ENCODE measurements around the gene MAPK4.

Gene MAPK4

DNA sequence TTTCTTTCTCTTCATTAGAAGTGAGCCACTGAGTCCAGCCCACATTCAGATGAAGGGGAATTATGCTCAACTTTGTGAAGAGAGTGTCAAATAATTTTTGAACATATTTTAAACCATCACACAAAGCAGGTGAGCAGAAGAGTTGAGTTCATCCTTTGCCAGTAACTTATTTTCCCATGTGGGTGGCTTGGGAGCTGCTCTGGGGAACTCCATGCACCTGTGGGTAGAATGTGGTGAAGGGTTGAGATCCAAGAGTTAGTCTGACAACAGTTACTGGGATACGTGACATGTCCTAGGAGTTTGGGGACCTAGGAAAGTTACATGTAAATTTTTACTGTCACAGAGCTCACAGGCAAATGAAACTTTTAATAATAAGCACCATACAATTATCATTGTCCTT is 21.6 kb downstream of the MAPK4 start:
- TF ChIP-seq ZFX (IDR thresholded peaks at IDR 0.05; ENCODE audit: borderline replicate concordance) (no peak), CTCF (IDR thresholded peaks at IDR 0.05) (no peak)
- H3K27ac ChIP-seq, result no peak overlapping the region

DNA sequence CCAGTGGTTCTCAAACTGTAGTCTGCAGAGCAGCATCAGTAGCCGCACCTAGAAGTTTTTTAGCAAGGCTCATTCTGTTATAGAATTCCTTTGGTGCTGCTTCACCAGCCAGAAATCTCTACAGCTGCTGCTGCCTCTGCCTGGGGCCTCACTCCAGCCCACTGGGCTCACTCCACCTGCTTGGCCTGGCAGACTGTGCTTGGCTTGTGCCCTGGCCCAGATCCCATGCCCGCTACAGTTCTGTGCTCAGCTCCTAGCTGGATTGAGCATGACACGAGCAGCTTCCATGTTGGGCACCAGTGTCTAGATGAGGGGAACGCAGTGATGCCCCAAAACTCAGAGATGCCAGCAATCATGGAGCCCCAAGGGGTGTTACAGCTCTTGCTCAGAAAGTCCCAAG is 22.6 kb downstream of the MAPK4 start:
- no peak for TF ChIP-seq CTCF (IDR thresholded peaks at IDR 0.05)
- no peak overlapping the region for H3K27ac ChIP-seq

DNA sequence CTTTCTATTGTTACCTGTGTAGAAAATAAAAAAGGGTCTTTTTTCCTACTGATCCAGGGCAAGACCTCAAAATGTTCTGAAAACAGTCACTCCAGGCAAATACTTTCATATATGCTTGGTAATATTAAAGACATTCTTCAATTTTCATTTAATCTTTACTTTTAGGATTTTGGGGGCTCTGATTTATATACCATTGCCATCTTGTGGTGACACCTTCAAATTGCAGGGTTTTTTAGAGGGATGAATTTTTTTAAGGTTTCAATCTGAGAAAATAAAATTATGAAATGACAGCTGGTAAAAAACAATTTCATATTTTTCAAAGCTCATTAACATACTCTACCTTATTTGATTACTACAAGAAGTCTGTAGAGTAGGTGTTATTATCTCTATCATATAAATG is 26.8 kb downstream of the MAPK4 start:
- H3K27ac ChIP-seq, result no peak overlapping the region
- TF ChIP-seq CTCF (IDR thresholded peaks at IDR 0.05), result peak; percentile 31
- TF ChIP-seq ZFX (IDR thresholded peaks at IDR 0.05; ENCODE audit: borderline replicate concordance), result no peak

GRCh38 chr18:50590593-50590992 is 30.7 kb downstream of the MAPK4 start:
- no peak overlapping the region for H3K27ac ChIP-seq
- no peak for TF ChIP-seq ZFX (IDR thresholded peaks at IDR 0.05; ENCODE audit: borderline replicate concordance)
- no peak for TF ChIP-seq CTCF (IDR thresholded peaks at IDR 0.05)

DNA sequence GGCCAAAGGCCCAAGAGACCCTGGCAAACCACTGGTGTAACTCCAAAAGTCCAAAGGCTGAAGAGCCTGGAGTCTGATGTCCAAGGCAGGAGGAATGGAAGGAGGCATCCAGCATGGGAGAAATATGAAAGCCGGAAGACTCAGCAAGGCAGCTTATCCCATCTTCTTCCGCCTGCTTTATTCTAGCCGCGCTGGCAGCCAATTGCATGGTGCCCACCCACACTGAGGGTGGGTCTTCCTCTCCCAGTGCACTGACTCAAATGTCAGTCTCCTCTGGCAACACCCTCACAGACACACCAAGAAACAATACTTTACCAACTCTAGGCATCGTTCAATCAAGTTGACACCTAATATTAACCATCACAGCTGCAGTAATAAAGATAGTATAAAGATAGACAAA is 34.1 kb downstream of the MAPK4 start:
- TF ChIP-seq ZFX (IDR thresholded peaks at IDR 0.05; ENCODE audit: borderline replicate concordance), result no peak
- no peak for TF ChIP-seq CTCF (IDR thresholded peaks at IDR 0.05)

GRCh38 chr18:50594942-50595341 is 35.1 kb downstream of the MAPK4 start:
- TF ChIP-seq ZFX (IDR thresholded peaks at IDR 0.05; ENCODE audit: borderline replicate concordance) (no peak), CTCF (IDR thresholded peaks at IDR 0.05) (no peak)
- no peak overlapping the region for H3K27ac ChIP-seq

More for the DNA sequence above, 34.1 kb downstream of the MAPK4 start:
- H3K27ac ChIP-seq, result no peak overlapping the region

DNA sequence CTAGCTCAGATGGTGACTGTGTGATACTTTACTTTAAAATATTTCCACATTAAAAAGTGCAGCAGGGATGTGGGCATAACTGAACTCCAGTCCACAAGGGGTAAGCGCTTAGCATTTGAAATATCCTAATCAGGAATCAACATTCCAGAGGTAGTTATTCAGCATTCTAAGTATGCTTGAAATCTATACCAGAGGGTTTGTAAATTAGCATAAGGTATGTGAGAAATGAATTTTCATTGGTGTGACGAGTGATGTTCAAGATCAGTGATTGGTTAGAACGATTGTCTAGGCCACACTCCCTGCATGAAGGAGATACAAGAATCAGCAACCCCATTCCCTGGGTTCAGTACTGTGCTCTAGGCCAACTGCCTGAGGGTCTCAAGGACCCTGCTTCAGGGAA is 42.6 kb downstream of the MAPK4 start:
- TF ChIP-seq CTCF (IDR thresholded peaks at IDR 0.05) (no peak), ZFX (IDR thresholded peaks at IDR 0.05; ENCODE audit: borderline replicate concordance) (no peak)
- no peak overlapping the region for H3K27ac ChIP-seq

Measured in 22Rv1 (cell line).